ENCODE results near the gene IFI30. TPM values are rescaled to one million over a fixed set of nuclear protein-coding genes. Genes with fewer than 3 reads are reported as not detected.

The IFI30 gene
- total and polyA plus RNA-seq, 2 experiments from 2014 or later, result 0.98 TPM; not detected in 1

GRCh38 chr19:18214779-18215433, 41.3 kb downstream of the IFI30 start:
- no peaks in the 10 kb centered on the region for H3K36me3 ChIP-seq
- H3K9me3 ChIP-seq (ENCODE audit: low read depth), result no peaks in the 10 kb centered on the region
- no peak overlapping the region for H3K27ac ChIP-seq
- no peaks in the 10 kb centered on the region for H3K27me3 ChIP-seq
- no peak overlapping the region for H3K4me3 ChIP-seq
- TF ChIP-seq CTCF (IDR thresholded peaks at IDR 0.05; ENCODE audit: low read depth, low read length), result no peak
- peak in 1 of 2 donors; percentile 28 for DNase-seq (ENCODE audit: low read depth in 1 of 2, low spot score in 1 of 2)
- H3K4me1 ChIP-seq (ENCODE audit: low read depth), result no peaks in the 10 kb centered on the region

GRCh38 chr19:18216789-18217188, 43.2 kb downstream of the IFI30 start:
- Histone ChIP-seq H3K27me3 (no peaks in the 10 kb centered on the region), H3K9me3 (ENCODE audit: low read depth) (no peaks in the 10 kb centered on the region), H3K4me3 (no peak overlapping the region), H3K4me1 (ENCODE audit: low read depth) (no peaks in the 10 kb centered on the region), H3K36me3 (no peaks in the 10 kb centered on the region), H3K27ac (no peak overlapping the region)
- no peak for TF ChIP-seq CTCF (IDR thresholded peaks at IDR 0.05; ENCODE audit: low read depth, low read length)
- DNase-seq (ENCODE audit: low read depth in 1 of 2, low spot score in 1 of 2), result no peak

GRCh38 chr19:18218159-18218558, 44.5 kb downstream of the IFI30 start:
- no peaks in the 10 kb centered on the region for H3K9me3 ChIP-seq (ENCODE audit: low read depth)
- H3K27ac ChIP-seq, result no peak overlapping the region
- no peak for TF ChIP-seq CTCF (IDR thresholded peaks at IDR 0.05; ENCODE audit: low read depth, low read length)
- no peak for DNase-seq (ENCODE audit: low read depth in 1 of 2, low spot score in 1 of 2)
- H3K4me1 ChIP-seq (ENCODE audit: low read depth), result no peaks in the 10 kb centered on the region
- no peaks in the 10 kb centered on the region for H3K27me3 ChIP-seq
- no peaks in the 10 kb centered on the region for H3K36me3 ChIP-seq
- no peak overlapping the region for H3K4me3 ChIP-seq

- DNase-seq (ENCODE audit: low read depth in 1 of 2, low spot score in 1 of 2), result no peak
- no peaks in the 10 kb centered on the region for H3K27me3 ChIP-seq
- H3K27ac ChIP-seq, result no peak overlapping the region
- H3K4me3 ChIP-seq, result no peak overlapping the region
- no peaks in the 10 kb centered on the region for H3K36me3 ChIP-seq
- H3K4me1 ChIP-seq (ENCODE audit: low read depth), result no peaks in the 10 kb centered on the region
- TF ChIP-seq CTCF (IDR thresholded peaks at IDR 0.05; ENCODE audit: low read depth, low read length), result no peak
- H3K9me3 ChIP-seq (ENCODE audit: low read depth), result no peaks in the 10 kb centered on the region
Measured at GRCh38 chr19:18218600-18218999, 45.0 kb downstream of the IFI30 start.

GRCh38 chr19:18219911-18220631, 46.5 kb downstream of the IFI30 start:
- no peak for DNase-seq (ENCODE audit: low read depth in 1 of 2, low spot score in 1 of 2)
- H3K9me3 ChIP-seq (ENCODE audit: low read depth), result no peaks in the 10 kb centered on the region
- no peaks in the 10 kb centered on the region for H3K4me1 ChIP-seq (ENCODE audit: low read depth)
- H3K27ac ChIP-seq, result no peak overlapping the region
- no peaks in the 10 kb centered on the region for H3K27me3 ChIP-seq
- no peaks in the 10 kb centered on the region for H3K36me3 ChIP-seq
- no peak for TF ChIP-seq CTCF (IDR thresholded peaks at IDR 0.05; ENCODE audit: low read depth, low read length)
- no peak overlapping the region for H3K4me3 ChIP-seq
